Measurements from ENCODE around the gene POLR1B. TPM values are rescaled to one million over a fixed set of nuclear protein-coding genes. Genes with fewer than 3 reads are reported as not detected.
"Not testable (repeated sequence)": the region's sequence is repeated elsewhere in the genome, so short reads cannot be mapped to it uniquely, and the experiment has no call there.

The POLR1B gene
- total and polyA plus RNA-seq, 2 experiments from 2014 or later = 8.4 to 12.6 TPM

DNA sequence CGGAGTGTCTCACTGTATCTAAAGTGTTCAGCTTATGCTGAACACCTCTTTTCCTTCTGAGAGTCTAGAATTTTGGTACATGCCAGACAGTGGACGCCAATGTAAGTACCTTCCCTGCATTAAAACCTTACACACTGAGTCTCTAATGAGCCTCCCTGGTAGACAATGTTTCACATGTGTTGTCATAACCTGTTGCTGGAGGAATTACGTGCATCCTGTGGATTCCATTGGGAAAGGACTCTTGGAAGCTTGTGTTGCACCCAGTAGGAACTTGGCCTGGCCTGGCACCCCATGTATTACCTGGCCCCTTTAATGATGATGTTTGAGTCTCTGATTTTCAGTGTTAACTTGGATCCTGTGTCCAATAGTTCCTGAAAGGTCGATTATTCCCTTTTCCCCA, 62.7 kb downstream of the POLR1B start:
- Histone ChIP-seq H3K27me3 (no peaks in the 10 kb centered on the region), H3K27ac (no peak overlapping the region), H3K4me1 (ENCODE audit: low read depth) (no peaks in the 10 kb centered on the region), H3K9me3 (ENCODE audit: low read depth) (no peaks in the 10 kb centered on the region), H3K36me3 (no peaks in the 10 kb centered on the region), H3K4me3 (no peak overlapping the region)
- DNase-seq (ENCODE audit: low read depth in 1 of 2, low spot score in 1 of 2) = no peak
- TF ChIP-seq, protein P1, sequence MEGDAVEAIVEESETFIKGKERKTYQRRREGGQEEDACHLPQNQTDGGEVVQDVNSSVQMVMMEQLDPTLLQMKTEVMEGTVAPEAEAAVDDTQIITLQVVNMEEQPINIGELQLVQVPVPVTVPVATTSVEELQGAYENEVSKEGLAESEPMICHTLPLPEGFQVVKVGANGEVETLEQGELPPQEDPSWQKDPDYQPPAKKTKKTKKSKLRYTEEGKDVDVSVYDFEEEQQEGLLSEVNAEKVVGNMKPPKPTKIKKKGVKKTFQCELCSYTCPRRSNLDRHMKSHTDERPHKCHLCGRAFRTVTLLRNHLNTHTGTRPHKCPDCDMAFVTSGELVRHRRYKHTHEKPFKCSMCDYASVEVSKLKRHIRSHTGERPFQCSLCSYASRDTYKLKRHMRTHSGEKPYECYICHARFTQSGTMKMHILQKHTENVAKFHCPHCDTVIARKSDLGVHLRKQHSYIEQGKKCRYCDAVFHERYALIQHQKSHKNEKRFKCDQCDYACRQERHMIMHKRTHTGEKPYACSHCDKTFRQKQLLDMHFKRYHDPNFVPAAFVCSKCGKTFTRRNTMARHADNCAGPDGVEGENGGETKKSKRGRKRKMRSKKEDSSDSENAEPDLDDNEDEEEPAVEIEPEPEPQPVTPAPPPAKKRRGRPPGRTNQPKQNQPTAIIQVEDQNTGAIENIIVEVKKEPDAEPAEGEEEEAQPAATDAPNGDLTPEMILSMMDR (IDR thresholded peaks at IDR 0.05; ENCODE audit: low read depth, low read length) = no peak

DNA sequence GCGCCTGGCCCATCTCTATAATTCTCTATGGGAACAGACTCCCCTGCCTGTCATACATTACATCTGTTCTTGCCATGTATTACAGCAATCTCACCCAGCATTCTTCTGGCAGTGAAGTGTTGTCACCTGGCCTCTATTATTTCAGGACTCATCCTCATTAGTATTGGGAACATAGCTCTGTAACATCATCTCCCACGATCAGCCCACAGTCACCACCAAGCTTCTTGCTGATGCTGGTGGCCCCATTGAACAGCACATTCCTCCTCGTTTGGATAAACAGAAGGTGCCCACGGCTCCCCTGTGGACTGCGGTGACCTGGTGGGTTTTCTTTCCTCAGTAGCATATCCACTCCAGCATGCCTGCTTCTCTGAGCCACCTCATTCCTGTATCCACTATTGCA, 63.7 kb downstream of the POLR1B start:
- no peak overlapping the region for H3K27ac ChIP-seq

DNA sequence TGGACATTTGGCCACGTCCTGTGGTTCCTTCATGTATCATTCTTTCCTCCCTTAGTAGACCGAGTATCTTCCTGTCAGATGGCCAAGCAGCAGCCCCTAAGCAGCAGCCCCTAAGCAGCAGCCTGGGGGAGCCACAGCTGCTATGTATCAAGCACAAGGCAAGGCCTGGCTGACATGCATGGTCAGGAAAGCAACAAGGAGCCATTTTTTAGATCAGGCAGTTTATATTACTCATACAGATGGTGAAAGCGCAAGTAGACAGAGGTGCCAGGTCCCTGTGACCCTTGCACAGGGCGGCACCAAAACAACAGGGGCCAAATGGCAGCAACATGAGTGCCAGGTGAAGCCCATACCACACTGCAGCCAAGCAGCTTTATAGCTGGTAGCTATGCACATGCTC, 64.3 kb downstream of the POLR1B start:
- no peaks in the 10 kb centered on the region for H3K9me3 ChIP-seq (ENCODE audit: low read depth)
- TF ChIP-seq, protein P1 (IDR thresholded peaks at IDR 0.05; ENCODE audit: low read depth, low read length) = no peak
- peak in 1 of 2 donors; percentile 44 for DNase-seq (ENCODE audit: low read depth in 1 of 2, low spot score in 1 of 2)
- no peaks in the 10 kb centered on the region for H3K36me3 ChIP-seq
- H3K4me1 ChIP-seq (ENCODE audit: low read depth) = no peaks in the 10 kb centered on the region
- H3K27me3 ChIP-seq = no peaks in the 10 kb centered on the region
- no peak overlapping the region for H3K4me3 ChIP-seq
- H3K27ac ChIP-seq = no peak overlapping the region

More for the DNA sequence above, 63.7 kb downstream of the POLR1B start:
- TF ChIP-seq, protein P1 (IDR thresholded peaks at IDR 0.05; ENCODE audit: low read depth, low read length) = no peak
- no peaks in the 10 kb centered on the region for H3K9me3 ChIP-seq (ENCODE audit: low read depth)
- DNase-seq (ENCODE audit: low read depth in 1 of 2, low spot score in 1 of 2) = no peak
- H3K4me3 ChIP-seq = no peak overlapping the region
- H3K4me1 ChIP-seq (ENCODE audit: low read depth) = no peaks in the 10 kb centered on the region
- H3K27me3 ChIP-seq = no peaks in the 10 kb centered on the region
- no peaks in the 10 kb centered on the region for H3K36me3 ChIP-seq

DNA sequence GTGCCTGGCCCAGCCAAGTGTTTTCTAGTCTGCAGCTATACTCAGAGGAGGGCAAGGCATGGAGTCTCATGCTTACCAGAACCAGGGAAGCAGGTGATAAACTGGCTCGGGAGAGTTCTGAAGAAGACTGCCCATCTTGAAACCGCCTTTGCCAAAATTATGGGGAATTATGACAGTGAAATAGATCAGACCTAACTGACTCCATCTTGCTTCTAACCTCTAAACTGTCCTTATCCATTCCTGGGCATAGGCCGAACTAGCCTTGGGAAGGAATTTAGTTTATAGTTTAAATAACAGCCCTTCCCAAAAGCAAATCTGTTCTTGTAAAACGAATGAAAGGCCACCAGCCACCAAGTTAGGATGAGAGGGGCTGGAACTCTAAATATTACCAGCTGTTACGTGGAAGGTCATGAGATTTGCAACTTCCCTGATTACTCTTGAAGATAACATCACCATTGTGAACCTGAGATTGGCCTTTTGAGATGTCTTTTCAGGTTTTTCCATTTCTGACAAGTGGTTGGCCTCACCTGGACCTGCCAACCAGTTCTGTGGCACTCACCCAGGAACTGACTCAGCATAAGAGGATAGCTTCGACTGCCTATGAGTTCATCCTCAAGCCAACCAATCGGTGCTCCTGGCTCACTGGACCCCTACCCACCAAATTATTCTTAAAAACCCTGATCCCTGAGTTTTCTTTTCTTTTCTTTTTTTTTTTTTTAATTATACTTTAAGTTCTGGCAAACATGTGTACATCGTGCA, 65.6 kb downstream of the POLR1B start:
- Histone ChIP-seq H3K27ac (no peak overlapping the region), H3K36me3 (no peaks in the 10 kb centered on the region), H3K4me1 (ENCODE audit: low read depth) (no peaks in the 10 kb centered on the region), H3K9me3 (ENCODE audit: low read depth) (no peaks in the 10 kb centered on the region), H3K27me3 (no peaks in the 10 kb centered on the region), H3K4me3 (no peak overlapping the region)
- TF ChIP-seq, protein P1 (IDR thresholded peaks at IDR 0.05; ENCODE audit: low read depth, low read length) = no peak
- DNase-seq (ENCODE audit: low read depth in 1 of 2, low spot score in 1 of 2) = no peak

DNA sequence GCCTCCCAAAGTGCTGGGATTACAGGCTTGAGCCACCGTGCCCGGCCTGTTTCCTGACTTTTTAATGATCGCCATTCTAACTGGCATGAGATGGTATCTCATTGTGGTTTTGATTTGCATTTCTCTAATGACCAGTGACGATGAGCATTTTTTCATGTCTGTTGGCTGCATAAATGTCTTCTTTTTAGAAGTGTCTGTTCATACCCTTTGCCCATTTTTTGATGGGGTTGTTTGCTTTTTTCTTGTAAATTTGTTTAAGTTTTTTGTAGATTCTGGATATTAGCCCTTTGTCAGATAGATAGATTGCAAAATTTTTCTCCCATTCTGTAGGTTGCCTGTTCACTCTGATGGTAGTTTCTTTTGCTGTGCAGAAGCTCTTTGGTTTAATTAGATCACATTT, 67.1 kb downstream of the POLR1B start:
- not testable (repeated sequence) for DNase-seq (ENCODE audit: low read depth in 1 of 2, low spot score in 1 of 2); H3K27ac ChIP-seq; H3K9me3 ChIP-seq (ENCODE audit: low read depth); H3K4me3 ChIP-seq; H3K36me3 ChIP-seq; H3K4me1 ChIP-seq (ENCODE audit: low read depth); H3K27me3 ChIP-seq

DNA sequence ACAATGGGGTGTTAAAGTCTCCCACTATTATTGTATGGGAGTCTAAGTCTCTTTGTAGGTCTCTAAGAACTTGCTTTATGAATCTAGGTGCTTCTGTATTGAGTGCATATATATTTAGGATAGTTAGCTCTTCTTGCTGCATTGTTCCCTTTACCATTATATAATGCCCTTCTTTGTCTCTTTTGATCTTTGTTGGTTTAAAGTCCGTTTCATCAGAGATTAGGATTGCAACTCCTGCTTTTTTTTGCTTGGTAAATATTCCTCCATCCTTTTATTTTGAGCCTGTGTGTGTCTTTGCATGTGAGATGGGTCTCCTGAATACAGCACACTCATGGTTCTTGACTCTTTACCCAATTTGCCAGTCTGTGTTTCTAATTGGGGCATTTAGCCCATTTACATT, 70.0 kb downstream of the POLR1B start:
- not testable (repeated sequence) for H3K4me3 ChIP-seq; DNase-seq (ENCODE audit: low read depth in 1 of 2, low spot score in 1 of 2)

More for the DNA sequence above, 70.0 kb downstream of the POLR1B start:
- not testable (repeated sequence) for H3K27me3 ChIP-seq; H3K36me3 ChIP-seq; H3K9me3 ChIP-seq (ENCODE audit: low read depth); H3K4me1 ChIP-seq (ENCODE audit: low read depth); H3K27ac ChIP-seq

Measured in cardiac muscle cell (in vitro differentiated cells and primary cell).